GM18868 (cell line): Measurements from ENCODE around the gene NPTX1.

Source experiments
- ATAC-seq: cut with Tn5 transposase; IDR thresholded peaks from one replicate; pipeline ENCODE4 v1.9.1; 2021; ENCODE audit warnings: mild to moderate bottlenecking, moderate library complexity; ENCODE audit not compliant: unreplicated experiment

Gene NPTX1

GRCh38 chr17:80503921-80504320 is 27.5 kb upstream of the NPTX1 start:
- no peak for ATAC-seq

DNA sequence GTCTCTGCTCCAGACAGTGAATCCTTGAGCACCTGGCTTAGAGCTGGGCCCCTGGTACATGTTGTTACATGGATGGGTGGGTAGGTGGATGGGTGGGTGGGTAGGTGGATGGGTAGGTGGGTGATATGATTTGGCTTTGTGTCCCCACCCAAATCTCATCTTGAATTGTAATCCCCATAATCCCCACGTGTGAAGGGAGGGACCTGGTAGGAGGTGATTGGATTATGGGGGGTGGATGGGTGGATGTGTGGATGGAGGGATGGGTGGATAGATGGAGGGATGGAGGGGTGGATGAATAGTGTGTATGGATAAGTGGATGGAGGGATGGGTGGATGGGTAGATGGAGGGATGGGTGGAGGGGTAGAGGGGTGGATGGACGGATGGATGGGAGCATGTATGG is 26.6 kb upstream of the NPTX1 start:
- no peak for ATAC-seq

DNA sequence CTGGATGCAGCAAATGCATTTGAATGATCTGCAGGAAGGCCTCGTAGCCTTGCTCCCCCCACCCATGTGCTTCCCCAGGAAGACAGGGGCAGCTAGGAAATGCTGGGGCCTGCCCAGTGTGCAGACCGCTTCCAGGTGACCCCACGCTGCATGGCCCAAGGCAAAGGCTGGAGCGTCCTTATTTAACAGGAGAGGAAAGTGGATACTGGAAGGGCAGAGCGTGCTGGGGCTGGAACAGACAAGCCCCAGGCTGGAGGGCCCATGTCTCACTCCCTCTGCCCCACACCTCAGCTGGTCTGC is 26.1 kb upstream of the NPTX1 start:
- ATAC-seq: no peak

DNA sequence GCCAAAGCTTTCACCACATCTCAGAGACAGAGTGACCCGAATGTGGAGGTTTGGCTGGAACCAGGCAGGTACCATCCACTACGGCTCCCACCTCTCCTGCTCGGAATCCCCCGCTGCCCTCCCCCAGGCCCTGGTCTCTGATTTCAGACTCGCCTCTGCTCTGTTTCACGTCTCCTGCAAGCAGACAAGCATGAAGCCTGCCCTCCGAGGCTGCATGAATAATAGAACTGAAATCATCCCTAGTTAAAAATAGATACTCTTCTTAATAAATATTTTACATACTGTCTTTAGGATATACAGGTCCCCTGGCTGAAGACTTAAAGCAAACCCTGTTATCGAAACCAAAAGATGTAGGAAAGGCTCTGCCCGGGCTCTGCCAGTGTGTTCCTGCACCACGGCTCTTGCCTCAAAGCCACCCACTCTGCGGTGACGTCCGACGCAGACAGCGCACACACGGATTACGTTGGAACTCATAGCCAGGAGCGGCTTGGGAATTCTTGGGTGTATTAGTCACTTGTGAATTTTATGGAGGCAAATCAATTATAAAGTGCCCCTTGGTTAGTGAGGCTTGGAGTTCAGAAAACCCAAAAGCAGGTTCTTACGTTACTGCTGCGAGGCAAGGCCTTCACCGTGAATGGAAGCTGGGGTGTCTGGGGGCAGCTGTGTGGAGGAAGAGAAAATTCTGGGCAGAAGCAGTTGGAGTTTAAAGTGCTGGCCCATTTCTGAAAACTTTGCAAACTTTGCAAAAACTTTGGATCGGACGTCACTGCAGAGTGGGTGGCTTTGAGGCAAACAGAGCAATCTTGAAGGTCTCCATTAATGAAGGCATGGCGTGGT is 25.6 kb upstream of the NPTX1 start:
- no peak for ATAC-seq

- ATAC-seq: no peak
Measured at GRCh38 chr17:80499961-80500665, 23.7 kb upstream of the NPTX1 start.

GRCh38 chr17:80499560-80499959 is 23.2 kb upstream of the NPTX1 start:
- no peak for ATAC-seq

DNA sequence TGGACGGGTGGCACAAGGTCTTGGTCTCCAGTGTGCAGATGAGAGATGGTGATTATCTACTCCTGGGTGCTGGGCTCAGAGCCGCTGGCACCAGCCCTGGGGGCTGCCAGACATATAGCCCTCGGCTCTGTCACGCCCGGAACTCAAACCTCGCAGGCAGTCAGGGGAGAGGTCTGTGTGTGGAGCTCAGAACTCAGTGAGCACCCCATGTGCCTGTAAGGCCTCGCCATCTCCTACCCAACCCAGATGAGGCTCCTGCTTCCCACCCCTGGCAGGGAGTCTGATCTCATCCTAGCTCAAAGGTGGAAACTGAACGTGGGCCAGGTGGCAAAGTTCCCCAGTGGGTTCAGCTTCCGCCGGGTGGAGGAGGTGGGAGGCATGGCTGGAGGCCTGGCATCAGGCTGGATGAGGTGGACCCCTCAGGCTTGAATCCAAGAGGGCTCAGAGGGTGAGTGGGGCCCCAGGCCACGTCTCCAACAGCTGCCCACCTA is 22.6 kb upstream of the NPTX1 start:
- no peak for ATAC-seq

GRCh38 chr17:80498242-80498919 is 22.0 kb upstream of the NPTX1 start:
- no peak for ATAC-seq

GRCh38 chr17:80497726-80498241 is 21.4 kb upstream of the NPTX1 start:
- ATAC-seq: no peak

DNA sequence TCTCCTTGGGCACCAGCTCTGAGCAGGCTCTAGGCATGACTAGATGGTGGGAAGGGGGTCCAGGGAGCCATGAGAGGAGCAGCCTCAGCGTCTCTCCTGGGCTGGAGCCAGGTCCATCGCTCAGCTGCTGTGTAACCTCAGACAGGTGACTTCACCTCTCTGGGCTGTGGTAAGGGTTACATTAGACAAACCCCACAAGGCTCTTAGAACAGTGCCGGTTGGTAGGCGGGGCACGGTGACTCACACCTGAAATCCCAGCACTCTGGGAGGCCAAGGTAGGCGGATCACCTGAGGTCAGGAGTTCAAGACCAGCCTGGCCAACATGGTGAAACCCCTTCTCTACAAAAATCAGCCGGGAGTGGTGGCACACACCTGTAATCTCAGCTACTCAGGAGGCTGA is 18.1 kb upstream of the NPTX1 start:
- no peak for ATAC-seq

DNA sequence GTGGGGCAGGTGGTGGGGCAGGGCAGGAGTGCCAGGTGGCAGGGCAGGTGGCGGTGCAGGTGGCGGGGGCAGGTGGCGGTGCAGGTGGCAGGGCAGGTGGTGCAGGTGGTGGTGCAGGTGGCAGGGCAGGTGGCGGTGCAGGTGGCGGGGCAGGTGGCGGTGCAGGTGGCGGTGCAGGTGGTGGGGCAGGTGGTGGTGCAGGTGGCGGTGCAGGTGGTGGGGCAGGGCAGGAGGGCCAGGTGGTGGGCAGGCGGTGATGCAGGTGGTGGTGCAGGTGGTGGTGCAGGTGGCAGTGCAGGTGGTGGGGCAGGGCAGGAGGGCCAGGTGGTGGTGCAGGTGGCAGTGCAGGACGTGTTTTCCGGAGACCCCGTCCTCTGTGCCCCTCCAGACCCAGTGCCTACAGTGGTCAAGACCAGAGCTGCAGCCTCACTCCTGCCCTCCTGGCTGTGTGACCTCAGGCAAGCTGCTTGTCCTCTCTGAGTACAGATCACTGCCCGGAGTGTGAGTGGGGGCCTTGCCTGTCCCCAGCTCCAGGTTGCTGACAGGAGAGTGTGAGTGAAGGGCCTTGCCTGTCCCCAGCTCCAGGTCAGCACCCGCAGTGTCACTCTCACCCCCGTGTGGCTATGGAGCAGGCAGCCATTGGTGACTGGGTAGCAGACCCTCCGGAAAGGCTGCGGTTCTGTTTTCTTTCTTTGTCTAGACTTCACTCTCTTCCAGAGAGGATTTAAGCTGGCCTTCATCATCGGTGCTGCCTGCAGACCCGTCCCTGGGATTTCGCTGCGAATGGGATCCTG is 16.1 kb upstream of the NPTX1 start:
- no peak for ATAC-seq

DNA sequence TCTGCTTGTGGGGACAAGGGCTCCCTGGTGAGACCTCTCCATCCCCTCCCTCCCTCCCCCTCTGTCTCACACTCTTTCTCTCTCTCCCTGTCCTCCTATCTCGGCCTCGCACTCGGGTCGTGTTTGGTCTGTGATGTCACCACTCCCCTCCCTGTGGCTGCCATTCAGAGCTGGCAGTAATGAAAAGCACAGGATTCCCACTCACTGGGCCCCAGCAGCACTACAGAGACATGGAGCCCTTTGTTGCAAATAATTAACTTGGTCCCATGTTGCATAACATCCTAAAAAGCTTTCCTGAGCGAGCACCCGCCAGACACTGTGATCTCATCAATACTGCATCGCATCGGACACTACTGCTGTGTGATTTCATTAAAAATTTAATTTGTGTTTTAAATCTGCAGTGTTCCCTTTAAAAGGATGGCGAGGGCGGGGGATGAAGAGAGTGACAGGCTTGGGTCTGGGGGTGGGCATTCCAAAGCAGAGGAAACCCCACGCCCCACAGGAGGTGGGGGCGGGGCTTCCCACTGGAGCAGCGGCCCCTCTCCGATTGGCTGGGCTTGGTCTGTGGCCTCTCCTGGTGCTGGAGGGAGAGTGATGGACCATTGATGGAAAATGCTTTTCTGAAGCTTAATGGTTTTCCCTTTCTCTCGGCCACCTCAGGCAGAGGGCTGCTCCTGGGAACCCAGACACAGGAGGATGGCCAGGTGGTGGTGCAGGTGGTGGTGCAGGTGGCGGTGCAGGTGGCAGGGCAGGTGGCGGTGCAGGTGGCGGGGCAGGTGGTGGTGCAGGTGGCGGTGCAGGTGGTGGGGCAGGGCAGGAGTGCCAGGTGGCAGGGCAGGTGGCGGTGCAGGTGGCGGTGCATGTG is 15.3 kb upstream of the NPTX1 start:
- ATAC-seq: no peak

DNA sequence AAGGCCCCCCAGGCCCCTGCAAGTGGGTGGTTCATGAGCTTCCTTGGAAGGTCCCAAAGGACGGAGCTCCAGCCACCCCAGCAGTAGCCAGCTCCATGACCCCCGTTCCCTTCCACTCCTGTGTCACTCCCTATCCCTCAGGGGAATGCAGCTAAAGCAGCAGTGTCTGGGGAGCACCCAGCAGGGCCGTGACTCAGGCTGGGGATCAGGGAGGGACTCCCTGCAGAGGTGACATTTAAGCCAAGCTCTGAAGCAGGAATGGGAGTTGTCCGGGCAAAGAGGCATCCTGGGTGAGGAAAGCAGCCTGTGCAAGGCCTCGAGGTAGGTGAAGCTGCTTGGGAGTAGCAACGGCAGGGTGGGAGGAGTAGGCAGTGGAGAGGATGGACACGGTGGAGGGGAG is 11.1 kb upstream of the NPTX1 start:
- no peak for ATAC-seq

- no peak for ATAC-seq
Measured at GRCh38 chr17:80486692-80487091, 10.3 kb upstream of the NPTX1 start.

GRCh38 chr17:80485846-80486245 is 9.4 kb upstream of the NPTX1 start:
- ATAC-seq: no peak

DNA sequence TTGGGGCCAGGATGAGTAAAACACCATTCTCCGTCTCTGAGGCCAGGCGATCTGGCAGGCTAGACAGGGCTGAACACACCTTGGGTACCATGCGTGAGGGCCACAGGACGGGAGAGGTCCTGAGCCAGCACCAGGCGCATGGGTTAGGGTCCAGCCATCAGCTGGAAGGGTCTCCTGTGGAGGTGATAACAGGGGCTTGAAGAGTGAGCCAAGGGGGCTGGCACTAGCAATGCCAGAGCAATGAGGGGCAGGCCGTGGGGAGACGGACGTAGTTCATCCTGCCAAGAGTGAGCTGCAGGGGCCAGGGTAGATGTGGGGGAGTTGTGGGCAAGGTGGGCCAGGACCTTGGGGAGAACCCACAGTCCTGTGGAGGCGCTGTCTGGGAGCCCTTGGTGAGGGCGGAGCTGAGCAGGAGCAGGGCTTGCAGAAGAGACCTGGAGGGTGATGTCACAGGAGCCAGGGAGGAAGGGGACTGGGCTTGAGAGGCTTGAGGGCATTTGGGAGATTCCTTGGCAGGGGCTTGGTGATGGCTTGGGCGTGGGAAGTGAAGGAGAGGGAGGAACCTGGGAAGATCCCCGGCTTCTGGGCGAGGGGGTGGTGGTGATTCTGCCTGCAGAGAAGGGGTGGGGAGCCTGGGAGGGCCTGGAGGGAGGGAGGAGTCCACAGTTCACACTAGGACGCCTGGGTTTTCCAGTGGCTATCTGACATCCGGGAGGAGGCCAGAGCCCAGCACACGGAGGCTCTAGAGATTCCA is 6.3 kb upstream of the NPTX1 start:
- ATAC-seq: no peak

- ATAC-seq: no peak
Measured at GRCh38 chr17:80482058-80482318, 5.6 kb upstream of the NPTX1 start.

DNA sequence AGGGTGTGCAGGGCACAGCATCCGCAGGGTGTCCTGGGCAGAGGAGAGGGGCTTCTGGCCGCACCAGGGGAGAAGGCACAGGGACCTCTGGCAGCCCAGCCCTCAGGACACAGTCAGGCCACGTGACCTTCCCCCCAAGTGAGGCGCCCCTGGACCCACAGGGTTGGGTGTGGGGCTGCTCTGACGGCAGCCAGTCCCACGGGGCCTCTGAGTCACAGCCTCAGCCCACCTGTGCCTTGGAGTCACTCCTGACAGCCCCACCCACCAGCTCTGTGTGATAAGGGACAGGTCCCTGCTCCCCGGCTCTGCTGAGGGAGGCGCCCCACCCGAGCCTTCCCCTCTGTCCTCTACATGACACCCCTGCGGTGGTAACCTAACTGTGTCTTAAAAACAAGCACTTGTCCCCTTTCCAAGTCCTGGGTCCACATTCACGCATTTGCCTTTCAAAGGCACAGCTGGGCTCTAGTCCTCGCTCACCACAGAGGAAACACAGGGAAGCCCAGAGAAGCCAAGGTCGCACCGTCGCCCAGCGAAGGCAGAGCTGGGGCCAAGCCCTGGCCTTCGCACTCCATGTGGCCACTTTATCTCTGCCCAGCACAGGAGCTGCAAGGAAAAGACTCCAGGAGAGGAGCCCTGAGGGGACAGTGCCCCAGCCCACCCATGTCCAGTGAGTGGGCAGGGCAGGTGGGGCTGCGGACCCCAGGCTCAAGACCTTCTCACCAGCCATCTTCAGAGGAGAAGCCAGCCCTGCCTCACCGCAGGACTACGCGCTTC is 5.1 kb upstream of the NPTX1 start:
- no peak for ATAC-seq

DNA sequence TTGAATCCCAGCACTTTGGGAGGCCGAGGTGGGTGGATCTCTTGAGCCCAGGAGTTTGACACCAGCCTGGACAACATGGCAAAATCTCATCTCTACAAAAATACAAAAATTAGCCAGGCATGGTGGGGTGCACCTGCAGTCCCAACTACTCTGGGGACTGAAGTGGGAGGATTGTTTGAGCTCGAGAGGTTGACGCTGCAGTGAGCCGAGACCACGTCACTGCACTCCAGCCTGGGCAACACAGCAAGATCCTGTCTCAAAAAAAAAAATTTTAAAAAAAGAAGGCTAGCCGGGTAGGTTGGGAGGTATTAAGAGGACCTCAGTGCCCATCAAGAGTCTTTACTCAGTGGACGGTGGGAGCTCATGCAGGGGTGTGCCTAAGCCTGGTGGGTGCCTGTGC is 3.8 kb upstream of the NPTX1 start:
- ATAC-seq: no peak
